ENCODE measurements around the gene TXNIP.

TXNIP gene

DNA sequence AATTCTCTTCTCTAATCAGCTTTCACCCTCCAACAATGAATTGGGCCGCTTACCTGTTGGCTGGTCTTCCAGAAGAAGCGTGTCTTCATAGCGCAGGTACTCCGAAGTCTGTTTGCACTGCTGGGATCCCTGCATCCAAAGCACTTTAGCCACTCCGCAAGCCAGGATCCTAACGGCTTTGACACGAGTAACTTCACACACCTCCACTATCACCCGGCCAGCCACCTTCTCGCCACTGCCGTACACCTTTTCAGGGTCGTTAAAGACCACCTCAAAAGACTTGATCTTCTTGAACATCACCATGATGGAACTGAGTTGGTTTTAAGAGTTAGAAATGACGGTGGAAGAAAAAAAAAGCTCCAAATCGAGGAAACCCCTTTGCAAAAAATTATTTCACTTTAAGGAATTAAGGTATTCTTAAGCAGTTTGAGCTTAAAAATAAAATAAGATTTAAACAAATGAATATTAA, 381 bp downstream of the TXNIP start:
- H3K4me3 ChIP-seq (ENCODE audit: low read depth, low read length): peak overlapping the region; percentile 65
- TF ChIP-seq, protein P1, sequence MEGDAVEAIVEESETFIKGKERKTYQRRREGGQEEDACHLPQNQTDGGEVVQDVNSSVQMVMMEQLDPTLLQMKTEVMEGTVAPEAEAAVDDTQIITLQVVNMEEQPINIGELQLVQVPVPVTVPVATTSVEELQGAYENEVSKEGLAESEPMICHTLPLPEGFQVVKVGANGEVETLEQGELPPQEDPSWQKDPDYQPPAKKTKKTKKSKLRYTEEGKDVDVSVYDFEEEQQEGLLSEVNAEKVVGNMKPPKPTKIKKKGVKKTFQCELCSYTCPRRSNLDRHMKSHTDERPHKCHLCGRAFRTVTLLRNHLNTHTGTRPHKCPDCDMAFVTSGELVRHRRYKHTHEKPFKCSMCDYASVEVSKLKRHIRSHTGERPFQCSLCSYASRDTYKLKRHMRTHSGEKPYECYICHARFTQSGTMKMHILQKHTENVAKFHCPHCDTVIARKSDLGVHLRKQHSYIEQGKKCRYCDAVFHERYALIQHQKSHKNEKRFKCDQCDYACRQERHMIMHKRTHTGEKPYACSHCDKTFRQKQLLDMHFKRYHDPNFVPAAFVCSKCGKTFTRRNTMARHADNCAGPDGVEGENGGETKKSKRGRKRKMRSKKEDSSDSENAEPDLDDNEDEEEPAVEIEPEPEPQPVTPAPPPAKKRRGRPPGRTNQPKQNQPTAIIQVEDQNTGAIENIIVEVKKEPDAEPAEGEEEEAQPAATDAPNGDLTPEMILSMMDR (IDR thresholded peaks at IDR 0.05; ENCODE audit: low read depth, low read length, missing control alignments): no peak
- in situ Hi-C loops (cut with HindIII; ENCODE audit: low sequenced_read_pairs): no loop called here
- no peak for DNase-seq (ENCODE audit: low read depth)

DNA sequence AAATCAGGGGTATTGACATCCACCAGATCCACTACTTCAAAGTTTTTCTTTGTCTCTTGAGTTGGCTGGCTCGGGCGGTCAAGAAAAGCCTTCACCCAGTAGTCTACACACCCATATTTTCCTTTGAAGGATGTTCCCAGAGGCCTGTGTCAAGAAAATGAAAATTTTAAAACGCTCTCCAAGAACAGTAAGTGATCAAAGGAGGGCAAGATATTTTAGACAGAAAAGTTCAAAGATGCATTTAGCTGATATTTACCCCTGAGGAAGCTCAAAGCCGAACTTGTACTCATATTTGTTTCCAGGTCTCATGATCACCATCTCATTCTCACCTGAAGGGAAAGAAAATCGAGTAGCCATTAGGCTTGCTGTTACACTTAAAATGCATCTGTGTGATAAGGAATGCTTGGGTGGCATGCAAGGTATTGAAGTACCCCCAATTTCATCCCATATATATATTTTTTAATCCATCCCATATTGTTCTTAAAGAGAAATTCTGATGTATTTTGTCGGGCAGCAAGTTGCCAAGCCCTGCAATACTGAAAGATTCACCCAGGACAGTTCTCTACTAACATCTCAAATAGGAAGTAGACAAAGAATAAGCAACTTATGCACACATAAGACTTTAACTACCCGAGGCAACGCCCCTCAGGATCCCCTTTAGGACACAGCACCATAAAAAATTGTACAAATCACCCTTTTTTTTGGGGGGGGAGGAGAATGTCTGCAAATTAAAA, 1.1 kb downstream of the TXNIP start:
- TF ChIP-seq, protein P1 (IDR thresholded peaks at IDR 0.05; ENCODE audit: low read depth, low read length, missing control alignments): no peak
- H3K4me3 ChIP-seq (ENCODE audit: low read depth, low read length): peak overlapping the region; percentile 65
- no peak for DNase-seq (ENCODE audit: low read depth)
- in situ Hi-C loops (cut with HindIII; ENCODE audit: low sequenced_read_pairs): no loop called here

DNA sequence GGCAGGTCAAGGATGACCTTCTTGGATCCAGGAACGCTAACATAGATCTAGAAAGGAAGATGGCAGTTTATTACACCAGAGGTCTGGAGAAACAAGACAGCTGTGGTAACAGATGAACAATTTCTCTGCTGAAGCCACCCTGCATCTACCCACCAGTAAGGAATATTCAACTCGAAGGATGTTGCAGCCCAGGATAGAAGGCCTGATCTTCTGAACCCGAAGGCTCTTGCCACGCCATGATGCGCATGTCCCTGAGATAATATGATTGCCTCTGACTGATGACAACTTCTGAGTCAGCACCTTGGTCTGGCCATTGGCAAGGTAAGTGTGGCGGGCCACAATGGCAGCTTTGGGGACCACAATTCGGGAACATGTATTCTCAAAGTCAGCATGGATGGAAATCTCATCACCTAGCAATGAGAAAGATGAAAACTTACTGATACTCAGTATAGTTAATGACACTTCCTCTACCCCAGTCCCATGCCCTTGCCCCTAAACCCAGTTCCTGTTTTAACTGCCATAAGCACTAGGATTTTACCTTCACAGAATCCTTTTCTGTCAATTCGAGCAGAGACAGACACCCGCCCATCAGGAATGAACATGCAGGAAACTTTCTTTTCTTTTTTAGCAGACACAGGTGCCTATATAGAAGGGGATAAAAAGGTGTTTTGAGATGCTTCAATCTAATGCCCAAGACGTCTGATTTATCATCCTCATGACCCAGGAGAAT, 1.8 kb downstream of the TXNIP start:
- TF ChIP-seq, protein P1 (IDR thresholded peaks at IDR 0.05; ENCODE audit: low read depth, low read length, missing control alignments): no peak
- peak overlapping the region; percentile 65 for H3K4me3 ChIP-seq (ENCODE audit: low read depth, low read length)
- in situ Hi-C loops (cut with HindIII; ENCODE audit: low sequenced_read_pairs): no loop called here
- no peak for DNase-seq (ENCODE audit: low read depth)

DNA sequence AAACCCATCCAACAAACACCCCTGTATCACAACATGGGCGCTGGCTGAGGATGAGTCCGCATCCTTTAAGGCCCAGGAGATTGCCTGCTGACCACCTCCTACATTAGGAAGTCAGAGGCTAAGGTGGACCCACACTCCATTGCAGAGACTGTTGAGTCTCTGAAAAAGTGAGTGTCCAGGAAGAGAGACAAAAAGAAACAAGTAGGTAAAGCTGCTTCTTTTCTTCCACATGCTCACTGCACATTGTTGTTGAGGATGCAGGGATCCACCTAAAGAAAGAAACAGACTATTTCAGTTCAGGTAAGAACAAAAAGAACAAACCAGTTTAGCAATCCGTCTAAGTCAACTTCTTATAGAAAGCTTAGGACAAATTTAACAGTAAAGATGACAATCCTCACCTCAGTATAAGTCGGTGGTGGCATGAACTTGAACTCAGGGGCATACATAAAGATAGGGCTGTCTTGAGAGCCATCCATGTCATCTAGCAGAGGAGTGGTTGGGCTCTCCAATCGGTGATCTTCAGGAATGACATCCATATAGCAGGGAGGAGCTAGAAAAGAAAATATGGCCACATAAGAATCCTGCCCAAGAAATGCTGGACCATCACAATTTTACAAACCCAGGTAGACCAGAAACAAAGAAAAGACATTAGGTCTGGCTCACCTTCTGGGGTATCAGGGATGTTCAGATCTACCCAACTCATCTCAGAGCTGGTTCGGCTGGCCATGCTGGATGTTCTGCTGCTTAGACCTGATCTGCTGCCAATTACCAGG, 2.6 kb downstream of the TXNIP start:
- in situ Hi-C loops (cut with HindIII; ENCODE audit: low sequenced_read_pairs): no loop called here
- peak overlapping the region; percentile 65 for H3K4me3 ChIP-seq (ENCODE audit: low read depth, low read length)
- TF ChIP-seq, protein P1 (IDR thresholded peaks at IDR 0.05; ENCODE audit: low read depth, low read length, missing control alignments): no peak
- no peak for DNase-seq (ENCODE audit: low read depth)

DNA sequence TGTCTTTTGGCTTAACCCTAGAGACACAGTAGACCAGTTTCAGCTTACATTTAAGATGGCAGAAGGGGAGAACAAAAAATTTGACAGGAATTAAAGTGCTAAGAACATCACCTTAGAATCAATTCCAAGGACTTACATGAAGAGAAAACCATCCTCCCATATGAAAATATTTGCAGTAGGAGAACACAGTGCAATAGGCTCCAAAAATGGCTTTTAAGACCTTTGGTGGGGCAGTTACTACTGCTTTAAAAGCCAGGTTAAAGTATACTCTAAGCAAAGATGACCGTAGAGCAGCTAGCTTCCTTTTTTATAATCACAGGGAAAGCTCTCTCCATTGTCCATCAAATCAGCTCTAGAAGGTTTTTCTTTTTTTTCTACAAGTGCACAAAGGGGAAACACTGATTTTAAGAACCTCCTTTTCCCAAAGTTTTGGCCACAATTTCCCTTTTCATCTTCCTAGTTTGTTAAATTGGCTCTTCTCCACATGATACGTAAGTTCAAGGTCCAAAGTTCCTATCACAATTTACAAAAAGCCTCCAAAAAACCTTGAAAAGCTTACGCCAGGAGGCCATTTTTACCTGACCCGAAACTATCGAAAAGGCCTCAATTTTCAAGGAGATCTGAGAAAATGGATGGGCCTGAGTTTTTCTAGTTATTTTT, 3.3 kb downstream of the TXNIP start:
- in situ Hi-C loops (cut with HindIII; ENCODE audit: low sequenced_read_pairs): no loop called here
- TF ChIP-seq, protein P1 (IDR thresholded peaks at IDR 0.05; ENCODE audit: low read depth, low read length, missing control alignments): no peak
- DNase-seq (ENCODE audit: low read depth): no peak

DNA sequence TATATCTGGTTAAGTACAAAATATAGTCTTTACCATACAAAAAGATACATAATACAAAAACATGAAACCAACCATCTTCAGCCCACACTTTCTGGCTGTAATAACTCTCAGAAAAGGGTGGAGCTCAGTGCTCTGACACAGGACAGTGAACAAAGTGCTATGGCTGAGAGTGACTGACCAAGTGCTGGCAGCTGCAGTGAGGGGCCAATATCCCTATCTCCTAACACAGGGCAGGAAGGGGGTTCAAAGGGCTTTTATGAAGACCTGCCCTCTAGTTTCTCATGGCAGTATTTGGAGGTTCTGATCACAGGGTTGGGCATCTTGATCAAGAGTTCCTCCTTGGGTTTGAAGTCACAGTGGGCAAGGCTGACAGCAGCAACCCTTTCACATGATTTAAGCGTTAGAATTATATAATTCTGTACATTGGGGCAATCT, 3.9 kb downstream of the TXNIP start:
- in situ Hi-C loops (cut with HindIII; ENCODE audit: low sequenced_read_pairs): no loop called here
- peak overlapping the region; percentile 65 for H3K4me3 ChIP-seq (ENCODE audit: low read depth, low read length)
- TF ChIP-seq, protein P1 (IDR thresholded peaks at IDR 0.05; ENCODE audit: low read depth, low read length, missing control alignments): no peak
- DNase-seq (ENCODE audit: low read depth): no peak

More for the DNA sequence above, 3.3 kb downstream of the TXNIP start:
- peak overlapping the region; percentile 65 for H3K4me3 ChIP-seq (ENCODE audit: low read depth, low read length)

Measured in astrocyte of the cerebellum (primary cell).